Chondrocyte (in vitro differentiated cells): ENCODE measurements around the gene RTP5. TPM values are rescaled to one million over a fixed set of nuclear protein-coding genes. Genes with fewer than 3 reads are reported as not detected.
"Not testable (repeated sequence)": the region's sequence is repeated elsewhere in the genome, so short reads cannot be mapped to it uniquely, and the experiment has no call there.

Source experiments
- DNase-seq: peaks from one replicate; pipeline ENCODE4 v3.0.0; 2021; ENCODE audit warnings: mixed read lengths, low spot score
- H3K27ac Mint-ChIP-seq: one replicate; pipeline ENCODE4 v1.8.0; 2021; ENCODE audit warnings: mild to moderate bottlenecking, moderate library complexity, mixed read lengths; ENCODE audit not compliant: unreplicated experiment
- H3K27me3 Mint-ChIP-seq: 2 replicates; pipeline ENCODE4 v1.8.0; 2021; ENCODE audit warnings: low read depth, mixed read lengths
- H3K36me3 Mint-ChIP-seq: 2 replicates; pipeline ENCODE4 v1.8.0; 2021; ENCODE audit warnings: low read depth, mixed read lengths
- H3K4me1 Mint-ChIP-seq: 2 replicates; pipeline ENCODE4 v1.8.0; 2021; ENCODE audit warnings: low read depth, mild to moderate bottlenecking, mixed read lengths
- H3K4me3 Mint-ChIP-seq: one replicate; pipeline ENCODE4 v1.8.0; 2021; ENCODE audit warnings: mild to moderate bottlenecking, moderate library complexity, mixed read lengths; ENCODE audit not compliant: unreplicated experiment
- H3K9me3 Mint-ChIP-seq: 2 replicates; pipeline ENCODE4 v1.8.0; 2021; ENCODE audit warnings: low read depth, mixed read lengths
- total RNA-seq: library from RNA; stranded (reverse); gene quantifications from 3 replicates; pipeline ENCODE4 v1.2.1, GENCODE V29; 2021
- TF ChIP-seq, protein P1 (sequence below): fragments of 200-600 bp; sonication (generic); IDR thresholded peaks from 2 replicates; pipeline ENCODE4 v1.5.0; 2021; ENCODE audit warnings: antibody characterized with exemption, mild to moderate bottlenecking, moderate library complexity

The RTP5 gene
- total RNA-seq, 1 donor from 2014 or later = not detected

DNA sequence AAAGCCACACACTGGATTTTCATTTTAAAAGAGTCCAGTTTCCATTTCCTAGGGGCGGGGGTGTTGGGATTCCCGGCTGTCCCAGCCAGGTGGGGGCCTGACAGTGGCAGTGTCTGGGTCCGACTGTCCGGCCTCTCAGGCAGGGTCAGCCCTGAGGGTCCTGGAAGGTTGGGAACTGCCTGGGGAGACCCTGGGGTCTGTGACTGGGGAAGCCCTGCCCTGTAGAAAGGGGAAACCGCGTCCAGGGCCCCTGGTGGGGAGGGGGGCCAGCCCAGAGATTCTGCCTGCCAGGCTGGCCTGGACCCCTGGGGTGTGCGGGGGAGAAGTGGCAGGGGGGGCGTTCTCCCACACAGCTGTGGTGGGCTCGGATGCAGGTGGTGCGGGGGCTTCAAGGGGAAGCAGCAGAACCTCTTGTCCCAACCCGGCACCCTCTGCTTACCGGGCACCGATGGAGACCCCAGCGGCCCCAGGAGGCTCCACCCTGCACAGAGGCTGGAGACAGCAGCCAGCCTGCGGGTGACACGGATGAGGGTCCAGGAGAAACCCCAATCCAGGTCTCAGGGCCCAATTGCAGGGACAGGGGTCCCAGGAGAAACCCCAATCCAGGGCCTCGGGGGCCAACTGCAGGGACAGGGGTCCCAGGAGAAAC lies 4.9 kb downstream of the RTP5 start:
- TF ChIP-seq, protein P1, sequence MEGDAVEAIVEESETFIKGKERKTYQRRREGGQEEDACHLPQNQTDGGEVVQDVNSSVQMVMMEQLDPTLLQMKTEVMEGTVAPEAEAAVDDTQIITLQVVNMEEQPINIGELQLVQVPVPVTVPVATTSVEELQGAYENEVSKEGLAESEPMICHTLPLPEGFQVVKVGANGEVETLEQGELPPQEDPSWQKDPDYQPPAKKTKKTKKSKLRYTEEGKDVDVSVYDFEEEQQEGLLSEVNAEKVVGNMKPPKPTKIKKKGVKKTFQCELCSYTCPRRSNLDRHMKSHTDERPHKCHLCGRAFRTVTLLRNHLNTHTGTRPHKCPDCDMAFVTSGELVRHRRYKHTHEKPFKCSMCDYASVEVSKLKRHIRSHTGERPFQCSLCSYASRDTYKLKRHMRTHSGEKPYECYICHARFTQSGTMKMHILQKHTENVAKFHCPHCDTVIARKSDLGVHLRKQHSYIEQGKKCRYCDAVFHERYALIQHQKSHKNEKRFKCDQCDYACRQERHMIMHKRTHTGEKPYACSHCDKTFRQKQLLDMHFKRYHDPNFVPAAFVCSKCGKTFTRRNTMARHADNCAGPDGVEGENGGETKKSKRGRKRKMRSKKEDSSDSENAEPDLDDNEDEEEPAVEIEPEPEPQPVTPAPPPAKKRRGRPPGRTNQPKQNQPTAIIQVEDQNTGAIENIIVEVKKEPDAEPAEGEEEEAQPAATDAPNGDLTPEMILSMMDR = no peak
- Mint-ChIP-seq H3K36me3 (no peaks in the 10 kb centered on the region), H3K4me1 (no peaks in the 10 kb centered on the region), H3K27ac (no peak overlapping the region), H3K27me3 (peaks cover 2% of the 10 kb centered on the region), H3K9me3 (peaks cover 4% of the 10 kb centered on the region), H3K4me3 (no peak overlapping the region)
- DNase-seq = no peak

DNA sequence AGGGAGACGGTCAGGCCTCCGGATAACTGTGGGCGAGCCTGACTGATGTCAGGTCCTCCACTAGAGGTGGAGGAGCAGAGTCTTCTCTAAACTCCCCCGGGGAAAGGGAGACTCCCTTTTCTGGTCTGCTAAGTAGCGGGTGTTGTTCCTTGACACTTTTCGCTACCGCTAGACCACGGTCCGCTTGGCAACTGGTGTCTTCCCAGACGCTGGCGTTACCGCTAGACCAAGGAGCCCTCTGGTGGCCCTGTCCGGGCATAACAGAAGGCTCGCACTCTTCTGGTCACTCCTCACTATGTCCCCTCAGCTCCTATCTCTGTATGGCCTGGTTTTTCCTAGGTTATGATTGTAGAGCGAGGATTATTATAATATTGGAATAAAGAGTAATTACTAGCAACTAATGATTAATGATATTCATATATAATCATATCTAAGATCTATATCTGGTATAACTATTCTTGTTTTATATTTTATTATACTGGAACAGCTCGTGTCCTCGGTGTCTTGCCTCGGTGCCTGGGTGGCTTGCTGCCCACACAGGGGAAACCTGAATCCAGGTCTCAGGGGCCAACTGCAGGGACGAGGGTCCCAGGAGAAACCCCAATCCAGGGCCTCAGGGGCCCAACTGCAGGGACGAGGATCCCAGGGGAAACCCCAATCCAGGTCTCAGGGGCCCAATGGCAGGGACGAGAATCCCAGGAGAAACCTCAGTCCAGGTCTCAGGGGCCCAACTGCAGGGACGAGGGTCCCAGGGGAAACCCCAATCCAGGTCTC lies 6.4 kb downstream of the RTP5 start:
- H3K36me3 Mint-ChIP-seq, H3K27ac Mint-ChIP-seq, H3K4me1 Mint-ChIP-seq, H3K9me3 Mint-ChIP-seq, H3K27me3 Mint-ChIP-seq, H3K4me3 Mint-ChIP-seq, DNase-seq: not testable (repeated sequence)
- TF ChIP-seq, protein P1 = peak; percentile 73

DNA sequence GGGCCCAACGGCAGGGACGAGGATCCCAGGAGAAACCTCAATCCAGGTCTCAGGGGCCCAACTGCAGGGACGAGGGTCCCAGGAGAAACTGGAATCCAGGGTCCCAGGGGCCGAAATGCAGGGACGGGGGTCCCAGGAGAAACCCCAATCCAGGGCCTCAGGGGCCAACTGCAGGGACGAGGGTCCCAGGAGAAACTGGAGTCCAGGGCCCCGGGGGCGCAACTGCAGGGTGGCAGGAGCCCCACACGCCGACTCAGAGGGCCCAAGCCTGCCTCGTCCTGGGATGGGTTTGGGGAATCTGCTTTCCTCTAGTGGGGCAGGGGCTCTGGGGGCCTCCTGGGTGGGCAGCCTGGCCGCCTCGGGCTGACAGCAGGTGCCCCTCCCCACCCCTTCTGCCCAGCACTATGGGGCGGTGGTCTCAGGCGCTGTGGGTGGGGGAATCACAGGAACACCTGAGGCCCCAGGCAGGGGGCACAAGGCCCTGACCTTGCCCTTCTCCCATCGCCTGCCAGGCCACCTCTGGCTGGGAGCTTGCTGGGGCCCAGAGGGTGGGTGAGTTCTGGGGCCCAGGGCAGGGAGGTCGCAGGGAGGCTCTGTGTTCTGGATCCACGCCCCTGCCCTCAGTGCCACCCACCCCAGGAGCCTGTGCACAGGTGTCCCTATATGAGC lies 7.1 kb downstream of the RTP5 start:
- Mint-ChIP-seq H3K4me3 (no peak overlapping the region), H3K27ac (no peak overlapping the region)

DNA sequence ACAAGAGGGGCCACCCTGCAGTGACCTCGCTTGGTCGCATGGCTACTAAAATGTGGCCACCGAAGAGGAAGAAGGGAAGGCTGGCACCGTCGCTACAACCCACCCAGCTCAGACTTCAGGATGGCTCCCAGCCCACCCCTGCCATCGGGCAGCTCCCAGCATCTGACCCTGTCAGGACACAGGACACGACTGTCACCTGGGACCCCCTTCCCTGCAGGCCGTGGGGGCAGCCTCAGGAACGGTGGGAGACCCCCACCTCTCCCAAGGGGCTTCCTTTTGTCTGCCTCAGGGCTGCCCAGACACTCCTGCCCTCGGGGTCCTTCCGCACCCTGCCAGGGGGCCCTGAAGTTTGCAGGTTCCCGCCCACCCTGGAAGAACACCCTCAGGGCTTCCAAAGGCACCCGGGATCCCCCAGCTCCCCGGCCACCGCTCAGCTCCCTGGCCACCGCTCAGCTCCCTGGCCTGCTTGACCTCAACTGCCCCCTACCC lies 7.7 kb downstream of the RTP5 start:
- no peak overlapping the region for H3K27ac Mint-ChIP-seq
- TF ChIP-seq, protein P1 = no peak
- peaks cover 10% of the 10 kb centered on the region for H3K4me1 Mint-ChIP-seq
- peaks cover 2% of the 10 kb centered on the region for H3K27me3 Mint-ChIP-seq
- H3K4me3 Mint-ChIP-seq = no peak overlapping the region
- H3K9me3 Mint-ChIP-seq = peaks cover 4% of the 10 kb centered on the region
- no peaks in the 10 kb centered on the region for H3K36me3 Mint-ChIP-seq
- no peak for DNase-seq

More for the DNA sequence above, 7.1 kb downstream of the RTP5 start:
- DNase-seq = no peak
- H3K9me3 Mint-ChIP-seq = peaks cover 4% of the 10 kb centered on the region
- TF ChIP-seq, protein P1 = no peak
- peaks cover 2% of the 10 kb centered on the region for H3K27me3 Mint-ChIP-seq
- H3K4me1 Mint-ChIP-seq = peaks cover 6% of the 10 kb centered on the region
- no peaks in the 10 kb centered on the region for H3K36me3 Mint-ChIP-seq
